ENCODE data around the gene RASSF1. TPM values are rescaled to one million over a fixed set of nuclear protein-coding genes. Genes with fewer than 3 reads are reported as not detected.

RASSF1 gene
- total RNA-seq, 1 donor from 2014 or later = 13.8 TPM

- H3K4me3 Mint-ChIP-seq = peak overlapping the region; percentile 98
- H3K36me3 Mint-ChIP-seq = no peaks in the 10 kb centered on the region
- H3K4me1 Mint-ChIP-seq (ENCODE audit: unreplicated experiment) = peaks cover 18% of the 10 kb centered on the region
- H3K9me3 Mint-ChIP-seq = no peaks in the 10 kb centered on the region
- peak overlapping the region; percentile 99 for H3K27ac Mint-ChIP-seq
- no peaks in the 10 kb centered on the region for H3K27me3 Mint-ChIP-seq
- no peak for DNase-seq (ENCODE audit: extremely low spot score, unreplicated experiment)
- TF ChIP-seq CTCF (conservative IDR thresholded peaks at IDR 0.05) = no peak
Measured at GRCh38 chr3:50299638-50299928, 41.1 kb downstream of the RASSF1 start.

GRCh38 chr3:50298836-50299637, 41.6 kb downstream of the RASSF1 start, which contains the start of the genes HYAL3 and NAA80:
TSS of gene HYAL3 (minus strand) at chr3:50299405. CDS start at chr3:50295602, 3,803 bp downstream.
TSS of gene NAA80 (minus strand) at chr3:50299405. CDS start at chr3:50297463, 1,942 bp downstream.
- Mint-ChIP-seq H3K27me3 (no peaks in the 10 kb centered on the region), H3K4me1 (ENCODE audit: unreplicated experiment) (peaks cover 18% of the 10 kb centered on the region), H3K4me3 (peak within 1 kb of the TSS; percentile 98), H3K36me3 (no peaks in the 10 kb centered on the region), H3K27ac (peak within 1 kb of the TSS; percentile 99), H3K9me3 (no peaks in the 10 kb centered on the region)
- peak; percentile 64 for TF ChIP-seq CTCF (conservative IDR thresholded peaks at IDR 0.05)
- DNase-seq (ENCODE audit: extremely low spot score, unreplicated experiment) = peak; percentile 99

- Mint-ChIP-seq H3K4me1 (ENCODE audit: unreplicated experiment) (peaks cover 18% of the 10 kb centered on the region), H3K9me3 (no peaks in the 10 kb centered on the region), H3K27ac (peak overlapping the region; percentile 46), H3K27me3 (no peaks in the 10 kb centered on the region), H3K36me3 (no peaks in the 10 kb centered on the region), H3K4me3 (peak overlapping the region; percentile 98)
- peak; percentile 47 for TF ChIP-seq CTCF (conservative IDR thresholded peaks at IDR 0.05)
- DNase-seq (ENCODE audit: extremely low spot score, unreplicated experiment) = no peak
Measured at GRCh38 chr3:50297896-50298725, 42.5 kb downstream of the RASSF1 start.

GRCh38 chr3:50297384-50297775, 43.3 kb downstream of the RASSF1 start:
- Mint-ChIP-seq H3K4me3 (peak overlapping the region; percentile 98), H3K27ac (peak overlapping the region; percentile 46), H3K36me3 (no peaks in the 10 kb centered on the region), H3K9me3 (no peaks in the 10 kb centered on the region), H3K4me1 (ENCODE audit: unreplicated experiment) (peaks cover 18% of the 10 kb centered on the region), H3K27me3 (no peaks in the 10 kb centered on the region)
- no peak for TF ChIP-seq CTCF (conservative IDR thresholded peaks at IDR 0.05)
- DNase-seq (ENCODE audit: extremely low spot score, unreplicated experiment) = no peak

GRCh38 chr3:50296721-50297383, 43.8 kb downstream of the RASSF1 start:
- Mint-ChIP-seq H3K27me3 (no peaks in the 10 kb centered on the region), H3K27ac (no peak overlapping the region), H3K4me1 (ENCODE audit: unreplicated experiment) (peaks cover 19% of the 10 kb centered on the region), H3K9me3 (no peaks in the 10 kb centered on the region), H3K36me3 (no peaks in the 10 kb centered on the region), H3K4me3 (no peak overlapping the region)
- DNase-seq (ENCODE audit: extremely low spot score, unreplicated experiment) = no peak
- no peak for TF ChIP-seq CTCF (conservative IDR thresholded peaks at IDR 0.05)
